ENCODE data around the gene LRP6. TPM values are rescaled to one million over a fixed set of nuclear protein-coding genes. Genes with fewer than 3 reads are reported as not detected.

LRP6 gene
- total and polyA plus RNA-seq, 4 donors = 9.4 to 125 (median 26.8) TPM

DNA sequence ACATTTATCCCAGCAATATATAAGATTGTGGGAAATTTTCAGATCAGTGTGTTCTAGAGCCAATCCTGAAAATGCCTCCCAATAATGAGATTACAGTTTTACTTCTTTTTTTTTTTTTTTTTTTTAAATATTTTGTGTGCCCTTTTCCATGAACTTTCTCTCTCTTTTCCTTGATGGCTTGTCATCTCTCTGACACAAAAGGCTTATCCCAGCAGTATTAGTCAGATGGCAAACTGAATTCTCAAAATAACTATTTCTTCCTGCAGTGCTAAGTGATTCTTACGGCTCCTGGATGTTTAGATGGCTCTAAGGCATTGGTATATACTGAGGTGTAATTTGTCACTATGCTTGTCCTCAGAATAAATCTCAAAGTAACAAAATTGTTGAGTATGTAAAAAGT lies 86.7 kb downstream of the LRP6 start:
- no peak for DNase-seq
- TF ChIP-seq, protein P1, sequence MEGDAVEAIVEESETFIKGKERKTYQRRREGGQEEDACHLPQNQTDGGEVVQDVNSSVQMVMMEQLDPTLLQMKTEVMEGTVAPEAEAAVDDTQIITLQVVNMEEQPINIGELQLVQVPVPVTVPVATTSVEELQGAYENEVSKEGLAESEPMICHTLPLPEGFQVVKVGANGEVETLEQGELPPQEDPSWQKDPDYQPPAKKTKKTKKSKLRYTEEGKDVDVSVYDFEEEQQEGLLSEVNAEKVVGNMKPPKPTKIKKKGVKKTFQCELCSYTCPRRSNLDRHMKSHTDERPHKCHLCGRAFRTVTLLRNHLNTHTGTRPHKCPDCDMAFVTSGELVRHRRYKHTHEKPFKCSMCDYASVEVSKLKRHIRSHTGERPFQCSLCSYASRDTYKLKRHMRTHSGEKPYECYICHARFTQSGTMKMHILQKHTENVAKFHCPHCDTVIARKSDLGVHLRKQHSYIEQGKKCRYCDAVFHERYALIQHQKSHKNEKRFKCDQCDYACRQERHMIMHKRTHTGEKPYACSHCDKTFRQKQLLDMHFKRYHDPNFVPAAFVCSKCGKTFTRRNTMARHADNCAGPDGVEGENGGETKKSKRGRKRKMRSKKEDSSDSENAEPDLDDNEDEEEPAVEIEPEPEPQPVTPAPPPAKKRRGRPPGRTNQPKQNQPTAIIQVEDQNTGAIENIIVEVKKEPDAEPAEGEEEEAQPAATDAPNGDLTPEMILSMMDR (IDR thresholded peaks at IDR 0.05; ENCODE audit: control extremely low read depth, extremely low read depth) = no peak
- no peak overlapping the region for H3K9ac ChIP-seq (ENCODE audit: insufficient read depth in 1 of 2, low read length in 2 of 2)
- H3K27me3 ChIP-seq (ENCODE audit: control insufficient read depth in 3 of 3, insufficient read depth in 3 of 3, low read length in 2 of 3) = no peaks in the 10 kb centered on the region
- no peak overlapping the region for H3K4me3 ChIP-seq
- peaks cover 1 to 9% (median 4%) of the 10 kb centered on the region in 4 donors for H3K36me3 ChIP-seq (ENCODE audit: control insufficient read depth in 4 of 4, insufficient read depth in 4 of 4, low read length in 4 of 4)
- peaks cover 0 to 13% (median 7%) of the 10 kb centered on the region in 5 donors for H3K4me1 ChIP-seq (ENCODE audit: control insufficient read depth in 5 of 5, insufficient read depth in 5 of 5, low read length in 5 of 5)
- no peak overlapping the region for H3K27ac ChIP-seq (ENCODE audit: low read depth in 1 of 2, low read length in 1 of 2)
- ATAC-seq (ENCODE audit: insufficient read depth, low FRiP score) = no peak
- 52 to 58% methylated on average over 1 of the region's 1 CpG for WGBS, 2 donors
- H3K9me3 ChIP-seq (ENCODE audit: control insufficient read depth in 4 of 4, insufficient read depth in 3 of 4, low read length in 3 of 4) = no peaks in the 10 kb centered on the region

DNA sequence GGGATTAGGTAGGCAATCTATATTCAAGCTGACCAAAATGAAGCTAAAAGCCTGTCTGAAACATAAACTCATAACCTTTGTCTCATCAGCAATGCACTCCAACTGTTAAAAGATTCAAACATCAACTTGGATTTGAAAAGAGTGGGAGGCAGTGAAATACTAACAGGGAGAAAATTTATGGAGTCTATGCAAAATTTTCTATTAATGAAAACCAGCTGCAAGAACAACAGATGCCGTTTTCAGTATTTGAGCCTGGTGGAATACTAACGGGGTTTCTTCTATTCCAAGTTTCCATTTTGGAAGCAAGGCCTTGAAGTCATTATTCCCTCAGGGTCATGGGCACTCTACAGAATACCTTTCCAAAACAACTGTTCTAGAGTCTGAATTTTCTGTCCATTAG lies 88.3 kb downstream of the LRP6 start:
- ATAC-seq (ENCODE audit: insufficient read depth, low FRiP score) (no peak), DNase-seq (no peak)
- H3K9me3 ChIP-seq (ENCODE audit: control insufficient read depth in 4 of 4, insufficient read depth in 3 of 4, low read length in 3 of 4) = no peaks in the 10 kb centered on the region
- H3K27me3 ChIP-seq (ENCODE audit: control insufficient read depth in 3 of 3, insufficient read depth in 3 of 3, low read length in 2 of 3) = no peaks in the 10 kb centered on the region
- peaks cover 0 to 13% (median 7%) of the 10 kb centered on the region in 5 donors for H3K4me1 ChIP-seq (ENCODE audit: control insufficient read depth in 5 of 5, insufficient read depth in 5 of 5, low read length in 5 of 5)
- TF ChIP-seq, protein P1 (IDR thresholded peaks at IDR 0.05; ENCODE audit: control extremely low read depth, extremely low read depth) = no peak
- no peak overlapping the region for H3K27ac ChIP-seq (ENCODE audit: low read depth in 1 of 2, low read length in 1 of 2)
- no peak overlapping the region for H3K9ac ChIP-seq (ENCODE audit: insufficient read depth in 1 of 2, low read length in 2 of 2)
- peaks cover 1 to 9% (median 4%) of the 10 kb centered on the region in 4 donors for H3K36me3 ChIP-seq (ENCODE audit: control insufficient read depth in 4 of 4, insufficient read depth in 4 of 4, low read length in 4 of 4)
- H3K4me3 ChIP-seq = no peak overlapping the region
- WGBS, 2 donors = 94 to 95% methylated on average over 2 of the region's 2 CpGs

DNA sequence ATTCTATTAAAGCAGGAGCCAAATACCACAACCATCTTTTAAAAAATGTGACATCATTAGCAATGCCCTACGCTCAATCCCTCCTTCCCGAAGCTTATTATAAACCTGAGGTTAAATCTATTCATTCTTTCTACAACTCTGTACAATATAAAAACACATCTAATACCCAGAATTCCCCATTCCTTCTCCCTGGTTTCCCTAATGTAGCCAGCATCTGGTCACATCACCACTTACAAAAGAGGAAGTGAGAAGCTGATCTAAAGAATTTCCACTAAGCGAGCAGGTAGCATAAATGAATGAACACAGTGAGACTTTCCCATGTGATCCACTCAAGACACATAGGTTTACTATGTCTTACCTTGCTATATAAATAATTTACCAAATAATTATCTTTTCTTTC lies 90.4 kb downstream of the LRP6 start:
- TF ChIP-seq, protein P1 (IDR thresholded peaks at IDR 0.05; ENCODE audit: control extremely low read depth, extremely low read depth) = no peak
- H3K4me1 ChIP-seq (ENCODE audit: control insufficient read depth in 5 of 5, insufficient read depth in 5 of 5, low read length in 5 of 5) = peaks cover 0 to 3% (median 0%) of the 10 kb centered on the region in 5 donors
- 90 to 94% methylated on average over 3 of the region's 3 CpGs for WGBS, 2 donors
- H3K4me3 ChIP-seq = no peak overlapping the region
- no peak overlapping the region for H3K9ac ChIP-seq (ENCODE audit: insufficient read depth in 1 of 2, low read length in 2 of 2)
- peaks cover 1 to 12% (median 4%) of the 10 kb centered on the region in 4 donors for H3K36me3 ChIP-seq (ENCODE audit: control insufficient read depth in 4 of 4, insufficient read depth in 4 of 4, low read length in 4 of 4)
- DNase-seq = no peak
- no peak overlapping the region for H3K27ac ChIP-seq (ENCODE audit: low read depth in 1 of 2, low read length in 1 of 2)
- no peak for ATAC-seq (ENCODE audit: insufficient read depth, low FRiP score)
- no peaks in the 10 kb centered on the region for H3K27me3 ChIP-seq (ENCODE audit: control insufficient read depth in 3 of 3, insufficient read depth in 3 of 3, low read length in 2 of 3)
- no peaks in the 10 kb centered on the region for H3K9me3 ChIP-seq (ENCODE audit: control insufficient read depth in 4 of 4, insufficient read depth in 3 of 4, low read length in 3 of 4)

DNA sequence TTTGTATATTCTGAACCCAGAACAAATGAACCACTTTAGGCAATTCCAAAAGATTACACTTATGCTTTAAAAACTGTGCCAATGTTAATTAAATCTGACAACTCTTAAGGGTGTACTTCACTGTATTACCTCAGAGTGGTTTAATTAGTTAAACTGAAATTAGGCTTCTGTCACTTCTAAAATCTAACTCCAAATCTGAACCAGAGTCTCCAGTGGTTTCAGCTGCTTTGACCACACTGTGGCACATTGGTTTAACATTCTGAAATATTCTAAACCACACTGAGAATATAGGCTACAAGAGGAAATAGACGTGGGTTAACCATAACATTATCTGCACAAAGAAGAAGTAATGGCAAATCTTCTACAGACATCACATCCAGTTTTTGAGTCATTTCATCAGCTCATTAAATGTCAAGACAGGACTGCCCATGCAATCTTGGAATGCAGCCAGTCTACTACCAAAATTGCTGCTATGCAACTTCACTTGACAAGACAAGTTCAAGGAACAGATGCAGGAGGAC lies 94.8 kb downstream of the LRP6 start:
- peak in 1 of 3 donors; percentile 48 for DNase-seq
- Histone ChIP-seq H3K27me3 (ENCODE audit: control insufficient read depth in 3 of 3, insufficient read depth in 3 of 3, low read length in 2 of 3) (no peaks in the 10 kb centered on the region), H3K9ac (ENCODE audit: insufficient read depth in 1 of 2, low read length in 2 of 2) (no peak overlapping the region), H3K27ac (ENCODE audit: low read depth in 1 of 2, low read length in 1 of 2) (no peak overlapping the region), H3K4me3 (no peak overlapping the region), H3K4me1 (ENCODE audit: control insufficient read depth in 5 of 5, insufficient read depth in 5 of 5, low read length in 5 of 5) (peaks cover 0 to 3% (median 0%) of the 10 kb centered on the region in 5 donors), H3K9me3 (ENCODE audit: control insufficient read depth in 4 of 4, insufficient read depth in 3 of 4, low read length in 3 of 4) (no peaks in the 10 kb centered on the region), H3K36me3 (ENCODE audit: control insufficient read depth in 4 of 4, insufficient read depth in 4 of 4, low read length in 4 of 4) (peaks cover 0 to 5% (median 2%) of the 10 kb centered on the region in 4 donors)
- TF ChIP-seq, protein P1 (IDR thresholded peaks at IDR 0.05; ENCODE audit: control extremely low read depth, extremely low read depth) = no peak
- no peak for ATAC-seq (ENCODE audit: insufficient read depth, low FRiP score)
- WGBS, 2 donors = 29 to 38% methylated on average over 1 of the region's 1 CpG

Data from lung (tissue), 12 donors.